IPS DF 19.7 (cell line): ENCODE data around the gene SMC1A.

ENCODE experiments used
- DNase-seq: peaks from one replicate; pipeline ENCODE4 v3.0.0-alpha.2; 2013; ENCODE audit warnings: low read depth, low spot score

The SMC1A gene

GRCh38 chrX:53340852-53341645 is 81.4 kb downstream of the SMC1A start:
- no peak for DNase-seq

- DNase-seq: no peak
Observed at GRCh38 chrX:53337101-53337500, 85.4 kb downstream of the SMC1A start.

- no peak for DNase-seq
Observed at GRCh38 chrX:53333853-53334252, 88.6 kb downstream of the SMC1A start.

- no peak for DNase-seq
Observed at GRCh38 chrX:53332204-53332603, 90.2 kb downstream of the SMC1A start.

- no peak for DNase-seq
Observed at GRCh38 chrX:53330331-53330730, 92.1 kb downstream of the SMC1A start.

GRCh38 chrX:53324803-53325202 is 97.7 kb downstream of the SMC1A start:
- no peak for DNase-seq
